HepG2 (cell line): ENCODE data around the gene PSMB9. TPM values are rescaled to one million over a fixed set of nuclear protein-coding genes. Genes with fewer than 3 reads are reported as not detected.

Experiments used
- CBFB ChIP-seq: sonication (generic); formaldehyde crosslinking; IDR thresholded peaks from 2 replicates; pipeline ENCODE4 v1.4.0; 2020; ENCODE audit warnings: missing genetic modification reagents
- FOXM1 ChIP-seq: sonication (generic); formaldehyde crosslinking; IDR thresholded peaks from 2 replicates; pipeline ENCODE4 v1.5.0; 2020; ENCODE audit warnings: missing genetic modification reagents
- polyA plus RNA-seq, 8 experiments: library from polyadenylated mRNA; depleted of rRNA in 3 of 8; stranded (reverse) in 7 of 8; unstranded in 1 of 8; fragments of >200 nt; fragmentation: Illumina TruSeq in 4 of 8; extraction: Trizol in 4 of 8; gene quantifications; 2 replicates each; pipeline versions ENCODE4 v1.2.1 to v1.2.3, GENCODE V29; 2011 to 2016; ENCODE audit warnings: low read depth in 4 of 8, missing spikeins in 1 of 8, mixed read lengths in 1 of 8; ENCODE audit not compliant: insufficient read depth in 1 of 8
- total RNA-seq, 5 experiments: library from RNA; depleted of rRNA; stranded (reverse); fragments of >200 nt; fragmentation: Illumina TruSeq; extraction: Trizol; gene quantifications; 2 replicates each; pipeline ENCODE4 v1.2.3, GENCODE V29; 2016; ENCODE audit warnings: low read depth in 1 of 5
- TF ChIP-seq, protein P1 (sequence below), 2 experiments: fragments of 450-650 bp in 1 of 2; sonication (generic) in 1 of 2; formaldehyde crosslinking in 1 of 2; IDR thresholded peaks; 2 replicates each; pipeline versions ENCODE4 v1.6.1 to v1.8.0; 2016 to 2022; ENCODE audit warnings: antibody characterized with exemption in 1 of 2, mild to moderate bottlenecking in 1 of 2, missing genetic modification reagents in 1 of 2
- TF ChIP-seq, protein P2 (sequence below): fragments of 450-650 bp; IDR thresholded peaks from 2 replicates; pipeline ENCODE4 v1.6.1; 2017; ENCODE audit warnings: mild to moderate bottlenecking
- TF ChIP-seq, protein P3 (sequence below): sonication (generic); formaldehyde crosslinking; IDR thresholded peaks from 2 replicates; pipeline ENCODE4 v1.8.1; 2023; ENCODE audit warnings: mild to moderate bottlenecking, moderate library complexity, missing genetic modification reagents

PSMB9 gene
- total and polyA plus RNA-seq, 2 of the 13 experiments (the other 11 are each of a cell fraction or from before 2014, with no cell fraction given), result 15.6 to 16.0 TPM

DNA sequence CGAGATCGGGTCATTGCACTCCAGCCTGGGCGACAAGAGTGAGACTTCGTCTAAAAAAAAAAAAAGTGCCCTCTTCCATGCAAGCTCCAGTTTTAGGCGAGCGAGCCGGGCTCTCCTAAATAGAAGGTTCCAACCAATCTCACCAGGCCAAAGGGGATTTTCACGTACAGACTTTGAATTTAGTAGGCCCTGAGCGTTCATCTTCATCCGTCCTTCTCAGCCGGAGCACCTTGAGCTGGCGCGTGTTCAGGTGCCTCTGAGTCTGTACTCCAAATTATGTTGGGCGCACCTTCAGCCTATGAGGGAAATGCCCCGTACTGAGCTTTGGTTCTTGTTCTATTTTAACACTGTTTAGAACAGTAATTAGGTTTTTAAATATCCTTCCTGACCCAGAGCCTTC lies 14.6 kb upstream of the PSMB9 start (continued):
- TF ChIP-seq, protein P1, sequence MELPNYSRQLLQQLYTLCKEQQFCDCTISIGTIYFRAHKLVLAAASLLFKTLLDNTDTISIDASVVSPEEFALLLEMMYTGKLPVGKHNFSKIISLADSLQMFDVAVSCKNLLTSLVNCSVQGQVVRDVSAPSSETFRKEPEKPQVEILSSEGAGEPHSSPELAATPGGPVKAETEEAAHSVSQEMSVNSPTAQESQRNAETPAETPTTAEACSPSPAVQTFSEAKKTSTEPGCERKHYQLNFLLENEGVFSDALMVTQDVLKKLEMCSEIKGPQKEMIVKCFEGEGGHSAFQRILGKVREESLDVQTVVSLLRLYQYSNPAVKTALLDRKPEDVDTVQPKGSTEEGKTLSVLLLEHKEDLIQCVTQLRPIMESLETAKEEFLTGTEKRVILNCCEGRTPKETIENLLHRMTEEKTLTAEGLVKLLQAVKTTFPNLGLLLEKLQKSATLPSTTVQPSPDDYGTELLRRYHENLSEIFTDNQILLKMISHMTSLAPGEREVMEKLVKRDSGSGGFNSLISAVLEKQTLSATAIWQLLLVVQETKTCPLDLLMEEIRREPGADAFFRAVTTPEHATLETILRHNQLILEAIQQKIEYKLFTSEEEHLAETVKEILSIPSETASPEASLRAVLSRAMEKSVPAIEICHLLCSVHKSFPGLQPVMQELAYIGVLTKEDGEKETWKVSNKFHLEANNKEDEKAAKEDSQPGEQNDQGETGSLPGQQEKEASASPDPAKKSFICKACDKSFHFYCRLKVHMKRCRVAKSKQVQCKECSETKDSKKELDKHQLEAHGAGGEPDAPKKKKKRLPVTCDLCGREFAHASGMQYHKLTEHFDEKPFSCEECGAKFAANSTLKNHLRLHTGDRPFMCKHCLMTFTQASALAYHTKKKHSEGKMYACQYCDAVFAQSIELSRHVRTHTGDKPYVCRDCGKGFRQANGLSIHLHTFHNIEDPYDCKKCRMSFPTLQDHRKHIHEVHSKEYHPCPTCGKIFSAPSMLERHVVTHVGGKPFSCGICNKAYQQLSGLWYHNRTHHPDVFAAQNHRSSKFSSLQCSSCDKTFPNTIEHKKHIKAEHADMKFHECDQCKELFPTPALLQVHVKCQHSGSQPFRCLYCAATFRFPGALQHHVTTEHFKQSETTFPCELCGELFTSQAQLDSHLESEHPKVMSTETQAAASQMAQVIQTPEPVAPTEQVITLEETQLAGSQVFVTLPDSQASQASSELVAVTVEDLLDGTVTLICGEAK (IDR thresholded peaks at IDR 0.05), result no peak
- TF ChIP-seq, protein P1 (CRISPR knock-in tag; IDR thresholded peaks at IDR 0.05), result no peak
- TF ChIP-seq, protein P2, sequence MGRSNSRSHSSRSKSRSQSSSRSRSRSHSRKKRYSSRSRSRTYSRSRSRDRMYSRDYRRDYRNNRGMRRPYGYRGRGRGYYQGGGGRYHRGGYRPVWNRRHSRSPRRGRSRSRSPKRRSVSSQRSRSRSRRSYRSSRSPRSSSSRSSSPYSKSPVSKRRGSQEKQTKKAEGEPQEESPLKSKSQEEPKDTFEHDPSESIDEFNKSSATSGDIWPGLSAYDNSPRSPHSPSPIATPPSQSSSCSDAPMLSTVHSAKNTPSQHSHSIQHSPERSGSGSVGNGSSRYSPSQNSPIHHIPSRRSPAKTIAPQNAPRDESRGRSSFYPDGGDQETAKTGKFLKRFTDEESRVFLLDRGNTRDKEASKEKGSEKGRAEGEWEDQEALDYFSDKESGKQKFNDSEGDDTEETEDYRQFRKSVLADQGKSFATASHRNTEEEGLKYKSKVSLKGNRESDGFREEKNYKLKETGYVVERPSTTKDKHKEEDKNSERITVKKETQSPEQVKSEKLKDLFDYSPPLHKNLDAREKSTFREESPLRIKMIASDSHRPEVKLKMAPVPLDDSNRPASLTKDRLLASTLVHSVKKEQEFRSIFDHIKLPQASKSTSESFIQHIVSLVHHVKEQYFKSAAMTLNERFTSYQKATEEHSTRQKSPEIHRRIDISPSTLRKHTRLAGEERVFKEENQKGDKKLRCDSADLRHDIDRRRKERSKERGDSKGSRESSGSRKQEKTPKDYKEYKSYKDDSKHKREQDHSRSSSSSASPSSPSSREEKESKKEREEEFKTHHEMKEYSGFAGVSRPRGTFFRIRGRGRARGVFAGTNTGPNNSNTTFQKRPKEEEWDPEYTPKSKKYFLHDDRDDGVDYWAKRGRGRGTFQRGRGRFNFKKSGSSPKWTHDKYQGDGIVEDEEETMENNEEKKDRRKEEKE, result no peak
- TF ChIP-seq, protein P3, sequence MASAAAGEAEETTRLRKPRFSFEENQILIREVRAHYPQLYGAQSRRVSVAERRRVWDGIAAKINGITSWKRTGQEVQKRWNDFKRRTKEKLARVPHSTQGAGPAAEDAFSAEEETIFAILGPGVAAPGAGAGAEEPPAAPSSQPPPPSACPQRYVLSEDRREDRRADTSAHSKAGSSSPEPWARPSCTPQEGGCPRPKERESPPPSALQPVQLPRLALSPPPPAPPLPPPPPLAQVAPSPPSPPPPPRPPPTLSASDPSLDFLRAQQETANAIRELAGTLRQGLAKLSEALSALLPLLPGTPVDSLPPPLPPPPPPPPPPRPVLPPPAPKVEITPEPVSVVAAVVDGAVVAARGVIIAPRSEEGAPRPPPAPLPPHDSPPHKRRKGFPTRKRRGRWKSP, result no peak
- no peak for TF ChIP-seq CBFB (CRISPR knock-in tag)
- no peak for TF ChIP-seq FOXM1
- TF ChIP-seq, all 625 proteins: peak for 0
